BJ (cell line): Measurements from ENCODE around the gene RNU6-9. TPM values are rescaled to one million over a fixed set of nuclear protein-coding genes. Genes with fewer than 3 reads are reported as not detected.
"Not testable (repeated sequence)": the region's sequence is repeated elsewhere in the genome, so short reads cannot be mapped to it uniquely, and the experiment has no call there.

Source experiments
- CTCF ChIA-PET: fragments of 350-600 bp; formaldehyde crosslinking; extraction: SDS; loops from one replicate; lab custom pipeline; 2021; ENCODE audit warnings: antibody characterized with exemption, inconsistent platforms; lab: Yijun Ruan, JAX
- POLR2A ChIA-PET: fragments of 300-600 bp; sonication (Branson Sonifier 250); formaldehyde crosslinking; extraction: SDS; loops from one replicate; lab custom pipeline; 2021; ENCODE audit warnings: antibody characterized with exemption; lab: Charles Lee
- DNase-seq: peaks from one replicate; pipeline ENCODE4 v3.0.0-alpha.2; 2011; ENCODE audit warnings: low read depth
- H3K27me3 ChIP-seq: 2 replicates; pipeline ENCODE4 v1.6.0; 2011; ENCODE audit warnings: low read length; ENCODE audit not compliant: control insufficient read depth, insufficient read depth
- H3K36me3 ChIP-seq: 2 replicates; pipeline ENCODE4 v1.5.1; 2011; ENCODE audit warnings: low read length; ENCODE audit not compliant: control insufficient read depth, insufficient read depth
- H3K4me3 ChIP-seq: 2 replicates; pipeline ENCODE4 v1.5.1; 2011; ENCODE audit warnings: low read depth, mild to moderate bottlenecking, control low read depth, low read length
- polyA plus RNA-seq: library from polyadenylated mRNA; depleted of rRNA; stranded (reverse); fragments of >200 nt; gene quantifications from 2 replicates; pipeline ENCODE4 v1.2.3, GENCODE V29; 2011
- TF ChIP-seq, protein P1 (sequence below): IDR thresholded peaks from 2 replicates; pipeline ENCODE4 v1.5.1; 2011; ENCODE audit warnings: low read depth, mild to moderate bottlenecking, control low read depth, inconsistent platforms, low read length, moderate library complexity; ENCODE audit not compliant: insufficient read depth

The RNU6-9 gene
- polyA plus RNA-seq, 1 experiment, result not detected

GRCh38 chr19:876089-876488, 17.2 kb upstream of the RNU6-9 start:
- DNase-seq, result no peak
- ChIA-PET POLR2A (no interaction called here), CTCF (no interaction called here)
- no peaks in the 10 kb centered on the region for H3K27me3 ChIP-seq
- TF ChIP-seq, protein P1, sequence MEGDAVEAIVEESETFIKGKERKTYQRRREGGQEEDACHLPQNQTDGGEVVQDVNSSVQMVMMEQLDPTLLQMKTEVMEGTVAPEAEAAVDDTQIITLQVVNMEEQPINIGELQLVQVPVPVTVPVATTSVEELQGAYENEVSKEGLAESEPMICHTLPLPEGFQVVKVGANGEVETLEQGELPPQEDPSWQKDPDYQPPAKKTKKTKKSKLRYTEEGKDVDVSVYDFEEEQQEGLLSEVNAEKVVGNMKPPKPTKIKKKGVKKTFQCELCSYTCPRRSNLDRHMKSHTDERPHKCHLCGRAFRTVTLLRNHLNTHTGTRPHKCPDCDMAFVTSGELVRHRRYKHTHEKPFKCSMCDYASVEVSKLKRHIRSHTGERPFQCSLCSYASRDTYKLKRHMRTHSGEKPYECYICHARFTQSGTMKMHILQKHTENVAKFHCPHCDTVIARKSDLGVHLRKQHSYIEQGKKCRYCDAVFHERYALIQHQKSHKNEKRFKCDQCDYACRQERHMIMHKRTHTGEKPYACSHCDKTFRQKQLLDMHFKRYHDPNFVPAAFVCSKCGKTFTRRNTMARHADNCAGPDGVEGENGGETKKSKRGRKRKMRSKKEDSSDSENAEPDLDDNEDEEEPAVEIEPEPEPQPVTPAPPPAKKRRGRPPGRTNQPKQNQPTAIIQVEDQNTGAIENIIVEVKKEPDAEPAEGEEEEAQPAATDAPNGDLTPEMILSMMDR, result no peak
- H3K36me3 ChIP-seq, result peaks cover 21% of the 10 kb centered on the region
- no peak overlapping the region for H3K4me3 ChIP-seq

- peaks cover 26% of the 10 kb centered on the region for H3K36me3 ChIP-seq
- CTCF ChIA-PET, result no interaction called here
- DNase-seq, result no peak
- TF ChIP-seq, protein P1, result no peak
- no peak overlapping the region for H3K4me3 ChIP-seq
- POLR2A ChIA-PET, result no interaction called here
- no peaks in the 10 kb centered on the region for H3K27me3 ChIP-seq
These were observed 16.4 kb upstream of the RNU6-9 start for GRCh38 chr19:876780-877314.

GRCh38 chr19:877992-878660, 15.2 kb upstream of the RNU6-9 start:
- DNase-seq, POLR2A ChIA-PET, H3K27me3 ChIP-seq, H3K4me3 ChIP-seq: not testable (repeated sequence)
- peaks cover 30% of the 10 kb centered on the region for H3K36me3 ChIP-seq
- CTCF ChIA-PET, result interaction anchor here (1.5 kb wide), 1 partner anchor 14 kb away, joined by 5 read pairs; no protein-coding TSS in a partner anchor

DNA sequence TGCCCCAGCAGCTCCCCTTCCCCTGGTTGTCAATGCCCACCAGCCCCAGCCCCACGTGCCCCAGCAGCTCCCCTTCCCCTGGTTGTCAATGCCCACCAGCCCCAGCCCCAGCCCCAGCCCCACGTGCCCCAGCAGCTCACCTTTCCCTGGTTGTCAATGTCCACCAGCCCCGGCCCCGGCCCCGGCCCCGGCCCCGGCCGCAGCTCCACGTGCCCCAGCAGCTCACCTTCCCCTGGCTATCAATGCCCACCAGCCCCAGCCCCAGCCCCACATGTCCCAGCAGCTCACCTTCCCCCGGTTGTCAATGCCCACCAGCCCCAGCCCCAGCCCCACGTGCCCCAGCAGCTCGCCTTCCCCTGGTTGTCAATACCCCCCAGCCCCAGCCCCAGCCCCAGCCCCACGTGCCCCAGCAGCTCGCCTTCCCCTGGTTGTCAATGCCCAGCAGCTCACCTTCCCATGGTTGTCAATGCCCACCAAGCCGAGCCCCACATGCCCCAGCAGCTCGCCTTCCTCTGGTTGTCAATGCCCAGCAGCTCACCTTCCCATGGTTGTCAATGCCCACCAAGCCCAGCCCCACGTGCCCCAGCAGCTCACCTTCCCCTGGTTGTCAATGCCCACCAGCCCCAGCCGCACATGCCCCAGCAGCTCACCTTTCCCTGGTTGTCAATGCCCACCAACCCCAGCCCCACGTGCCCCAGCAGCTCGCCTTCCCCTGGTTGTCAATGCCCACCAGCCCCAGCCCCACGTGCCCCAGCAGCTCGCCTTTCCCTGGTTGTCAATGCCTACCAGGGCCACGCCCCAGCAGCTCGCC, 14.3 kb upstream of the RNU6-9 start:
- CTCF ChIA-PET, result interaction anchor here (0.6 to 1.5 kb wide), 6 partner anchors 14 to 108 kb away, joined by 3 to 6 read pairs (median 4); partner anchors contain the start of genes KISS1R, MED16 and RNU6-9
- H3K27me3 ChIP-seq, DNase-seq, POLR2A ChIA-PET, H3K4me3 ChIP-seq: not testable (repeated sequence)
- peaks cover 33% of the 10 kb centered on the region for H3K36me3 ChIP-seq

DNA sequence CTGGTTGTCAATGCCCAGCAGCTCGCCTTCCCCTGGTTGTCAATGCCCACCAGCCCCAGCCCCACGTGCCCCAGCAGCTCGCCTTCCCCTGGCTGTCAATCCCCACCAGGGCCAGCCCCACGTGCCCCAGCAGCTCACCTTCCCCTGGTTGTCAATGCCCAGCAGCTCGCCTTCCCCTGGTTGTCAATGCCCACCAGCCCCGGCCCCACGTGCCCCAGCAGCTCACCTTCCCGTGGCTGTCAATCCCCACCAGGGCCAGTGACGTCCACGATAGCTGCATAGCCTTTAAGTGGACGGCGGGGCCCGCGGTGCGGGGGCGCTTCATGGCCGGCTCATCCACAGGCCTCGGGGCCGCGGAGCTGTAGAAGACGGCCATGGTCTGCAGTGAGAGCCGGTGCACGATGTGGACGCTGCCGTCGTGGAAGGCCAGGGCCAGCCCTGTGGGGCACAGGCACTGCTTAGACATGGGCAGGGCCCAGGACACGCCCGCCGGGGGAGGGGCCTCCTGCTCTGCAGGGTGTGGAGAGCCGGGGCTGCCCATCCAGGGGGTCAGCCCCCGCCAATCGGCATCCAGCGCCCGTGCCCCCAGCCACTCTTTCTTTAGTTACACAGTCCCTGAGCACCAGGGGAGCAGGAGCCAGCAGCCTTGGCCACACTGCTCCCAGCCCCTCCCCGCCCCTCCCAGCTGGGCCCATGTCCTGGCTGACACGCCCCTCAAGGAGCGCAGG, 13.4 kb upstream of the RNU6-9 start:
- CTCF ChIA-PET, result interaction anchor here (0.6 to 1.4 kb wide), 3 partner anchors 15 to 109 kb away, joined by 4 to 6 read pairs (median 4); partner anchors contain the start of gene KISS1R
- TF ChIP-seq, protein P1, result no peak

More for the DNA sequence above, 13.4 kb upstream of the RNU6-9 start:
- H3K27me3 ChIP-seq, result no peaks in the 10 kb centered on the region
- no peak for DNase-seq
- H3K36me3 ChIP-seq, result peaks cover 39% of the 10 kb centered on the region
- H3K4me3 ChIP-seq, result no peak overlapping the region
- POLR2A ChIA-PET, result no interaction called here
